GM18508 (cell line): ENCODE data around the gene TRPC4AP.

Experiments used
- ATAC-seq: cut with Tn5 transposase; IDR thresholded peaks from one replicate; pipeline ENCODE4 v1.9.1; 2021; ENCODE audit warnings: moderate number of reproducible peaks; ENCODE audit not compliant: insufficient read depth, unreplicated experiment

The TRPC4AP gene

GRCh38 chr20:34990231-34990630 lies 102.4 kb downstream of the TRPC4AP start:
- no peak for ATAC-seq

DNA sequence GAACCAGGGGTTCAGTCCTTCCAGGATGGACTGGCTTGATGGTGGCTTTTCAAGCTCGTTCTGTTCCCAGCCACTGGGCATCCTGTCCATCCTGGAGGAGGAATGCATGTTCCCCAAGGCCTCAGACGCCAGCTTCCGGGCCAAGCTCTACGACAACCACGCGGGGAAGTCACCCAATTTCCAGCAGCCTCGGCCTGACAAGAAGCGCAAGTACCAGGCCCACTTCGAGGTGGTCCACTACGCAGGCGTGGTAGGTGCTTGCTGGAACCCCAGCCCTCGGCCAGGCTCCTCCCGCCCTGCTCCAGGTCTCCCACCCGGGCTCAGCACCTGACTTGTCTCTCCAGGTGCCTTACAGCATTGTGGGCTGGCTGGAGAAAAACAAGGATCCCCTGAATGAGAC lies 102.9 kb downstream of the TRPC4AP start:
- no peak for ATAC-seq

GRCh38 chr20:34989118-34989517 lies 103.5 kb downstream of the TRPC4AP start:
- ATAC-seq, result no peak

DNA sequence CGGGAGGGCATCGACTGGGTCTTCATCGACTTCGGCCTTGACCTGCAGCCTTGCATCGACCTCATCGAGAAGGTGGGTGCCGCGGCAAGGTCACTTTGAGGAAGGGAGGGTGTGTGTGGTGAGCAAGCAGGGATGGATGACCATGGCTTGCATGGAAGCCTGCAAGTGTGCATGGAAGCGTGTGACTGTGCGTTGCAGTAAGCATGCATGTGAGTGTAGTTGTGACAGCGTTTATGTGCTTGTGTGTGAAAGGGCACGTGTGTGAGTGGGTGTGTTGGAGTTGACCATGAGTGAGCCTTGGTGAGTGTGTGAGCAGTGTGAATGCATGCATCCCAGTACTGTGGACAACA lies 104.4 kb downstream of the TRPC4AP start:
- ATAC-seq, result no peak

DNA sequence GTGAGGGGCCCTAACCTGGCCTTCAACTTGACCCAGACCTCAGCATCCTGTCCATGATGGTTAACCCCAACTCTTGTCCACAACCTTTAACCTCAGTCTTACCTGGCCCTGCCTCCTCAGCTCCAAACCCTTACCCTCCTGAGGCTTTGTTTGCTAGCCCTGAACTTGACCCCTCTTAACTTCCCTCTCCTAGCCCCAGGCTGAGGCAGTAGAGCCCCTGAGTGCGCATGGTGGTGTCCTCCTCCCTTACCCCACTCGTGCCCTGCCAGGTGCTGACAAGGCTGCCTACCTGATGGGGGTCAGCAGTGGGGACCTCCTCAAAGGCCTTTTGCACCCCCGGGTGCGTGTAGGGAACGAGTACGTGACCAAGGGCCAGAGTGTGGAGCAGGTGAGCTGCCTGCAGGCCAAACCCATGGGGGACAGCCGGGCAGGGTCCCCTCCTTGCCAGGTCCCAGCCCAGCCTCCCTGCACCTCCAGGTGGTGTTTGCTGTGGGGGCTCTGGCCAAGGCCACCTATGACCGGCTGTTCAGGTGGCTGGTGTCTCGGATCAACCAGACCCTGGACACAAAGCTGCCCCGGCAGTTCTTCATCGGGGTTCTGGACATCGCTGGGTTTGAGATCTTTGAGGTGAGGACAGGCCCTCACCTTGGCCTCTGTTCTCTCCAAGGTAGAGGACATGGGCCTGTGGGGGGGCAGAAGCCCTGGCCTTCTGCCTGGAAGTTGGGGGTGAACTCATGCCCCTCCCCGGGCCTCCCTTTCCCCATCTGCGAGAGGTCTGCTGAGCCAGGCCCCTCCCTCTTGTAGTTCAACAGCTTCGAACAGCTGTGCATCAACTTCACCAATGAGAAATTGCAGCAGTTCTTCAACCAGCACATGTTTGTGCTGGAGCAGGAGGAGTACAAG lies 105.1 kb downstream of the TRPC4AP start:
- no peak for ATAC-seq

GRCh38 chr20:34986311-34987287 lies 106.0 kb downstream of the TRPC4AP start:
- no peak for ATAC-seq

DNA sequence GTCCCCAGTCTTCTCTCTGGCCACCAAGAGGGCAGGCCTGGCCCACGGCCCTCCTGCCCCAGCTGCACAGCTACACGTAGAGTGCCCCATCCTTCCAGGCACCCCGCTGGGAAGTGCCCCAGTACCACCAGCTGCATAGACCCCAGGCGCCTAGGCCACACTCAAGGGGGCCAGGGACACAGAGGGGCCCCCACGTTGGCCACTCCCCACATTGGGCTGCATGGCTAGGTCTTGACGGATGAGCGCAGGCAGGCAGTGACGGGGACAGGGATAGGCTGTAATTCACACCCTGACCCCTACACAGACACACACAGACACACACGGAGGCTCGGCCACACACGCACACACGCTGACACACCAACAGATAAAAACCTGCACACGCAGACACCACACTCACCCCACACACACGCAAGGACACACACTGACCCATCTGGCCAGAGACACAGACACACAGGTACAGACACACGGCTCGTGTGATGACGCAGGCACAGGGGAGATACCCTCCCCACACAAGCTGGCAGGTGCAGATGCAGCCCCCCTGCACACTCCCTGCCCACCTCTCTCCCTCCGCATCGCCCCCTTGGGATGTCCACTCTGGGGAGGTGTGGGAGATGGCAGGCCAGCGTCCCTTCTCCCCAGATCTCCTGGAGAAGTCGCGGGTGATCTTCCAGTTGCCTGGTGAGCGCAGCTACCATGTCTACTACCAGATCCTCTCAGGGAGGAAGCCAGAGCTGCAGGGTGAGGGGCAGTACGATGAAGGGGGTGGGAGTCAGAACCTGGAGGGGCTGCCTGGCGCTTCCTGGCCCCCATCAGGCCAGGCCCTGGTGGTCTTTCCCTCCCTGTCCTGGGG lies 106.9 kb downstream of the TRPC4AP start:
- no peak for ATAC-seq

- no peak for ATAC-seq
Observed at GRCh38 chr20:34984756-34985261, 107.8 kb downstream of the TRPC4AP start.

DNA sequence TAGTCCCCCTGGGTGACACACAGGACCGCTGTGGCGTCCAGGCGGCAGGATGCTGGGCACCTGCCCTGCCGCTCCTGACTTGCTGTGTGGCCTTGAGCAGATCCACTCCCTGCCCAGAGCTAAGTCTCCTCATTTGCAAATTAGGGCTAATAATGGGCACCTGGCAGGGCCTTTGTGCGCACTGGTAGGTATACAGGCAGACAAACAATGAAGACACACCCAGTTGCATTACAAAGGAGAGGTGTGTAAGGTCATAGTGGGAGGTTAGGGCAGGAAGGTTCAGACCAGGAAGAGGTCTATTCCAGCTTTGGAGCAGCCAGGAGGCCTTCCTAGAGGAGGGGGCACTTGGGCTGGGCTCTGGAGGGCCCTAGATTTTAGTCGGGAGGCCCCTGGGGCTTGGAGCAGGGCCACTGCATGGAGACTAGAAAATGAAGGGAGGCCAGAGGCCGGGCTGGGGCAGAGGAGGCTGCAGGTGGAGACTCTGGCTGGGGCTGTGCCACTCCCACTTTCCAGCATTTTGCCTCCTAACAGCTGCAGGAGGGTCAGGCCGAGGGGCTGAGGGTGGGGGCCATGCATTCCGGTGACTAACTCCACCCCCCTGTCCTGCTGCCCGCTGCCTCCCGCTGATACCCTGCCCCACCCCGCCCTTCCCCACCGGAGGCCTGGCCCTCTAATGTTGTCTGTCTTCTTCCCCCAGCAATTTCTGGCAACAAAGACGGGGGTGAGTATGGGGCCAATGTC lies 108.4 kb downstream of the TRPC4AP start:
- no peak for ATAC-seq

DNA sequence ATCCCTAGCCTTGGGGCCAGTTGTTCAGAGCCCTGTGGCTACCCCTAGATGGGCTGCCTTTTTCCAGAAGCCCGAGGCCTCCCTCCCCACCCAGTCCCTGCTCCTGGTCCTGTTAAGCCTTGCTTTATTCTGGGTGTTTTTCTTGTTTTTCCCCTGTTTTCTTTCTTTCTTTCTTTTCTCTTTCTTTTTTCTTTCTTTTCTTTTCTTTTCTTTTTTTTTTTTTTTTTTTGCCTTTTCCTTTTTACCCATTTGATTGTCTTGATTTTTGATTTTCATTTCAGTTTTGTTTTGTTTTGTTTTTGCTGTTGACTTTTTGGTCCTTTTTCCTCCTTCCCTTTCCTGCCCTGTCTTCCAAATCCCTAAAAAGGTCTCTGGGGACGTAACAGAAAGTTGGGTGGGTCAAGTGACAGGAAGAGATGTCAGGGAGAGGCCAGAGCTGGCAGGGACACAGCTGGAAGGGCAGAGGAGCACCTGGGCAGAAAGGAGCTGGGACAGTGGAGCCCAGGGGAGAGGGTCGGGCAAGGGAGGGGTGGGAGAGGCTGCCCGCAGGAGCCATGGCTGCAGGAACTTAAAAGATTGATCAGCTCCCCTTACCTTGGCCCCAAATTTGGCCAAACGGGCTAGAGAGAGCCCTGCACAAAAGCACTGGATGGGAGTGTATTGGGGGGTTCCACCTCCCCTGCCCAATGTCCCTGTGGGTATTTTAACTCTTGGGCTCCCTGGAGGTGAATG lies 109.4 kb downstream of the TRPC4AP start:
- no peak for ATAC-seq

GRCh38 chr20:34982270-34983088 lies 110.1 kb downstream of the TRPC4AP start:
- no peak for ATAC-seq

DNA sequence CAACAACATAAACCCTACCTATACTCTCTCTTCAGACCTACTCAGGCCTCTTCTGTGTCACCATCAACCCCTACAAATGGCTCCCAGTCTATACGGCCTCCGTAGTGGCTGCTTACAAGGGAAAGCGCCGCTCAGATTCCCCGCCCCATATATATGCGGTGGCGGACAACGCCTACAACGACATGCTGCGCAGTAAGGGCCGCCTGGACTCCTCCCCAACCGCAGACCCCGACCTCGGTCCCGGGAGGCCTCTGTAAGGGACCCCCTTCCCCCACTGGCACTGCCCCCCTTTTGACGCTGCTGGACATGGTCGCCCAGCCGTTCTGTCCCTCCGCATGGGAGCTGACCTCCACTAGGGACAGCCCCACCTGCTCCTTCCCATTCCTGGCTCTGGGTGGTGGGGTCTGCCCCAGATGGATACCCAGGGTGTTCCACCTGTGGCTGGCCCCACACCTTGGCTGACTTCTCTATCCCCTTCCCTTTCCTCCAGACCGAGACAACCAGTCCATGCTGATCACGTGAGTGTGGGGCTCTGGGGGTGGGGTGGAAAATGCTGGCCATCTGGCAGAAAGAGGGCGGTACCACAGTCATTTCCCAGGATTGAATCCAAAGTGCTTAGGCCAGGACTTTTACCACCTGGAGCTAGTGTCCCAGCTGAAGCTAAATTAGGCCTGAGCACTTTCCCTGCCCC lies 111.9 kb downstream of the TRPC4AP start:
- no peak for ATAC-seq

- ATAC-seq, result no peak
Observed at GRCh38 chr20:34979366-34980153, 113.0 kb downstream of the TRPC4AP start.

- no peak for ATAC-seq
Observed at GRCh38 chr20:34978092-34978744, 114.4 kb downstream of the TRPC4AP start.

GRCh38 chr20:34977365-34978091 lies 115.1 kb downstream of the TRPC4AP start:
- no peak for ATAC-seq
